NCI-H2081 (cell line): ENCODE data around the gene PODXL2.

Experiments
- DNase-seq, 2 experiments: peaks; one replicate each; lab custom pipeline; 2025; lab: John Stamatoyannopoulos, UW

Gene PODXL2

DNA sequence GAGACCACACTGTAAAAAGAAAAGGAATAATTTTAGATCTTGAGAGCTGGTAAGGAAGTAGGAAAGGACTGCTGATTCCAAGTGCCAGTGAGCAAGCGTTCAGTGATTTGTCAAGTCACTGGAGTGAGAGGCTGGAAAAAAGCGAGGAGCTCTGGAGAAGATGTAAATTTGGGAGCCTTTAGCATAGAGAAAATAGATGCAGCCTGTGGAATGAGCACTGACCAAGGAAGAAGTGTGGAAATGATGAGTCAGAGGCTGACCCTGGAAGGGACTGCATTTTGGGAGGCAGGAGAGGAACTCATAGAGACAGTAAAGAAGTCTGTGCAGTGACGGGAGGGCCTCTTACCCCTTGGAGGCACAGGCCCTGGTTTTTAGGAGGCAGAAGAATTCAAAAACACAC lies 26.7 kb downstream of the PODXL2 start:
- DNase-seq = no peak

DNA sequence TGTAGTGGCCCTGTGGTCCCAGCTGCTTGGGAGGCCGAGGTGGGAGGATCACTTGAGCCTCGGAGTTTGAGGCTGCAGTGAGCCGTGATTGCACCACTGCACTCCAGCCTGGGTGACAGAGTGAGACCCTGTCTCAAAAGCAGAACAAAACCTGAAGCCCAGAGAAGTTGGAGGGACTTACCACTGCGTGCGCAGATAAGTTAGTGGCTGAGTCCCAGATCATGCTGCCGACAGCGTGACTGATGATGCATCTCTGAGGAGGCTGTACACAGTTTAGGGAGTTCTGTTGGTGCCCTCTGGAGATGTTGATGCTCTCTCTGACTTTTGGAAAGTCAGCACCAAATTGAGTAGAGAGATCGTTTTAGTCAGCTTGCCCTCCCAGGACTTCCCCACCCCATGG lies 27.9 kb downstream of the PODXL2 start:
- no peak for DNase-seq

DNA sequence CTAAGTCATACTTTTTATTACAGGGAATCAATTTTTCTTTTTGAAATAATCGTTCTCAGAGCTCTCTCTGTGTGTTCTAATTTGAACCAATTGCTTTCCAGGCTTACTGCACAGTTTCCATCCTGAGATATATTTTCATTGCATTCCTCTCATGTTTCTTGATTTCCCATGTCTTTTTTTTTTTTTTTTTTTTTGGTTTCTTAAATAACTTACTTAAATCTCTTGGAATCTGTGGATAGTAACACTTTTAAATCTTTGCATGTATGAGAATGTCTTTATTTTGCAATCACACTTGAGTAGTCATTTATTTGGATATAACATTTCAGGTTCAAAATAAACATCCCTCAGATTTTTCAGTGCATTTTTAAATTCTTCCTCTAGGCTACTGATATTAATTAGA lies 29.2 kb downstream of the PODXL2 start:
- no peak for DNase-seq

DNA sequence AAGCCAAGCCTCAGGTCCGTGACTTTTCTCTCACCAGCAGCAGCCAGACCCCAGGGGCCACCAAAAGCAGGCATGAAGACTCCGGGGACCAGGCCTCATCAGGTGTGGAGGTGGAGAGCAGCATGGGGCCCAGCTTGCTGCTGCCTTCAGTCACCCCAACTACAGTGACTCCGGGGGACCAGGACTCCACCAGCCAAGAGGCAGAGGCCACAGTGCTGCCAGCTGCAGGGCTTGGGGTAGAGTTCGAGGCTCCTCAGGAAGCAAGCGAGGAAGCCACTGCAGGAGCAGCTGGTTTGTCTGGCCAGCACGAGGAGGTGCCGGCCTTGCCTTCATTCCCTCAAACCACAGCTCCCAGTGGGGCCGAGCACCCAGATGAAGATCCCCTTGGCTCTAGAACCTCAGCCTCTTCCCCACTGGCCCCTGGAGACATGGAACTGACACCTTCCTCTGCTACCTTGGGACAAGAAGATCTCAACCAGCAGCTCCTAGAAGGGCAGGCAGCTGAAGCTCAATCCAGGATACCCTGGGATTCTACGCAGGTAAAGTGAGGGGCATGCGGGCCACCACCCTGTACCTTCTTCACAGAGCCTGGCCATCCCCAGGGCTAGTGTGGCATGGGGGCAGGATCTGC lies 31.8 kb downstream of the PODXL2 start:
- no peak for DNase-seq

DNA sequence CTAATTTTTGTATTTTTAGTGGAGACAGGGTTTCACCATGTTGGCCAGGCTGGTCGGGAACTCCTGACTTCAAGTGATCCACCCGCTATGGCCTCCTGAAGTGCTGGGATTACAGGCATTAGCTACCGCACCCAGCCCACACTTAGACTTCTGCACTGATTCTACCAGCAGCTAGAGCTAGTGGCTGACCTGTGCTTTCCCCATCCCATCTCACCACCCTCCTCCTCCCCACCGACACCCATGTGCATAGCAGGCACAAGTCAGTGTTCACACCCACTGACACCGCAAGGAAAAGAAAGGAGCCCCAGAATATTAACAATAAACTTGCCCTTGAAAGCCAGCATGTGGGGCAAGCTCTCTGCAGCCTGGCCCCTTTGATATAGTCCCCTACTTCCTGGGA lies 32.6 kb downstream of the PODXL2 start:
- no peak for DNase-seq

DNA sequence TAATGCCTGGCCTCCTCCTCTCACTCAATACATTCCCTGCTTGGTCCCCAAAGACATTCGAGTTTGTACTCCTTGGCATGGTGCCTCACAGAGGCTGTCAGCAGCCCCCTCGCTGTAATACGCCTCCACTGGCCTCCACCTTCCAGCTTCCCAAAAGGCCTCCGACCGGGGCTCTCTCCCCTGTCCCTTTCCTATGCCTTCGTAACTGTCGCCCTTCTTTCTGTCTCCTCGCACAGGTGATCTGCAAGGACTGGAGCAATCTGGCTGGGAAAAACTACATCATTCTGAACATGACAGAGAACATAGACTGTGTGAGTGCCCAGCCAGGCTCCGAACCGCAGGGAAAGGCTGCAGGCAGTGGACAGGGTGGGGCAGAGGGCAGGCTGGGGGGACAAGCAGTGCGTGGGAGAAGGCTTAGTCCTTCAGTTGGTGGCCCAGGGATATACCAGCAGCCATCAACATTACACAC lies 33.0 kb downstream of the PODXL2 start:
- DNase-seq = no peak

DNA sequence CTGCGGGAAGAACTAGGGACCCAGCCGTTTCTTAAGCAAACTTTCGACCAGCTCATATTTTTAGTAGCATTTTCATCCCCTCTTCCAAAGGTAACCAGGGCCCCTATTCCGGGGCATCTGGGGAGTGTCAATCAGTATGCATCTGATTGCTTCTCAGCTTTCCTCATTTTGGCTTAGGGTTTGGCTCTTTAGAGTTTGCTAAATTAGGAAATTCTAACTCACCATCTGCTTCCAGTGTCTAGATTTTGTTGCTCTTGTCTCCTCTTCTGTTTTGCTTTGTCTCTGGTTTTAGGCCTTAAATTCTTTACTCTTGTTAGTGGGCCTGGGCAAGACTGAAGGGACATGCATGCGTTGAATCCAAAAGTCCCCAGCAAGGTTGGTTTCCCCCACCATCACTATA lies 34.2 kb downstream of the PODXL2 start:
- DNase-seq = no peak

DNA sequence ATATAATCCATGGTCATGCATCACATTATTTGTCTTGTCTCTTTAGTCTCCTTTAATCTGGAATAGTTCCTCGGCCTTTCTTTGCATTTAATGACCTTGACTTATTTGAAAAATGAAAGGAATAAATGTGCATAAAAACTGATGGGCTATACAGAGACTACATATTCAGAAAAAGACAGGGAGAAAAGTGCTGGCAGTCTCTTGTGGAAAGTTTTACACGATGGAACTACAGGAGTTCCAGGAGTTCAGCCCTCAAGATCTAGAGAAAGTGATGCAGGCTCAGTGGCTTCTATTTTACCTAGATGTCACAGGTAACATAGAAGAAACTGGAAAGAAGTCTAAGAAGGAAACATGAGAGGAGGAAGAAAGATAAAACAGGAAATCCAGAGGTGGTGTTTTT lies 36.2 kb downstream of the PODXL2 start:
- DNase-seq = no peak

DNA sequence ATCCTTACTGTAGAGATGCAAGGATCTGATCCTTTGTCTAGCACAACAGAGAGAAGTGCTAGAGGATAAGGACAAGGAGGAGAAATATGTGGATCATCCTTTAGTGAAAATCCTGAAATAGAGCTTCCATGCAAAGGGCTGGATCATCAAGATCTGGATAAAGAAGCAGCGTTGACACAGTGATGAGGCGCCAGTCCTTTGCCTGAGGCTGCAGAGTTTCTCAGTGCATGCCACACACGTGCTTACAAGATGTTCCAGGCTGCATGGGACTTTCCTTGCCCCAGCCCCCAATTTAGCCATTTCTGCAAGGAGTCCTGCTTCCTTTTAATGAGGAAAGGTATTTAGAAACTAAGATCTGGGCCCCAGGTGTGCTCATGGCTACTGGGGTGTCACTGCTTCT lies 36.6 kb downstream of the PODXL2 start:
- no peak for DNase-seq

DNA sequence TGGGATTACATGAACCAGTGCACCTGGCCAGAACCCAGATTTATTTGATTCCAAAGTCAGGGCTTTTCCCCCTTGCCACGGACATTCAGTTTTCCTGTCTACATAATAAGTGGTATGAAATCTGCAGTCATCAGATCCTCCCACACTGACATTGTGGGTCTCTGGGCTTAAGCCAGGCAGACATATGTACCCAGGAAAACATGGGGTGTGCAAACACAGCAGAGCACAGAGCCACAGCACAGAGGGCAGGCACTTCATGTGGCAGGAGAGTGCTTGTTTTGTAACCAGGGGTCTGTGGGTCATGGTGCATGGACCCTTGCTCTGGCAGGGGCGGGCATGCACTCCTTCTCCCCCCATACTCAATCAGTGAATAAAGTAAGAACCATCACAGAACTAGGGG lies 37.7 kb downstream of the PODXL2 start:
- DNase-seq = no peak

DNA sequence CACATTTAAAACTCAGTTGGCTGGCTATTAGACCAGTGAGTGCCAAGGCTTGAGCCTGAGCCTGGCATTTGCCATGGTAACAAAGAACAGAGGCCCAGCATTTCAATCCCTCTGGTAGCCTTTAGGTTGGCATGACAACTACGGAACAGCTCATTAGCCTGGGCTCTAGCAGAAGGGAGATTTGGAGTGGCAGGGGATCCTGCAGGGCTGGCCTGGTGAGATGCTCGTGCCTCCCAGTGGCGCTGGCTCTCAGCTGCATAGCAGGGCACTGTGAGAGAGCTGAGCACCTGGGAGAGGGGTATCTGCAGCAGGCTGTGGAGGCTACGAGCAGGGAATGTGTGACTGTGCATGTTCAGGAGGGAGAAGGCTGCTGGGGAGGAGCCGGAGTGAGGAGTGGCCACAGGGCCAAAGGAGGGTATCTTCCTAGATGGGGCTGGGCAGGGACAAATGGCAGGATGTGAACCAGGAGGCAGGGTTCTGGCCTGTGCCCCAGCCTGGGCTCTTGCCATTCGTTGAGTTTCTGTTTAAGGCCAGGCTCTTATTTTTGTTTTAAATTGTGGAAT lies 38.2 kb downstream of the PODXL2 start:
- peak in 1 of 2 experiments; percentile 57 for DNase-seq

DNA sequence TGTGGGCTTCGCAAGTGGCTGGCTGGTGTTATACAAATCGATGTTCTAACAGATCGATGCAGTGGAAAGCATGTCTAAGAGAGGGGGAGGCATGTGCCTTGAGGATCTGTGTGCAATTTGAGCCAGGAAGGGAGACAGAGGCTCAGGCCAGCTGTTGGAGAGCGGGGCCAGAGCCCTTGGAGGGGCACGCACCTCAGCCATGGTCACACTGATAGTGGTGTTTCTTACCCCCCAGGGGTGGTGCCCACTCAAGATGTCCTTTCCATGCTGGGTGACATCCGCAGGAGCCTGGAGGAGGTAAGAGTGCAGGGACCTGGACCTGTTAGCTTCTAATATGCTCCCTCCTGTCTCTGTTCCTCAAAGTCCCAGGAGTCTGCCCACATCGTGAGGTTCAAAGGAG lies 39.9 kb downstream of the PODXL2 start:
- DNase-seq = no peak

DNA sequence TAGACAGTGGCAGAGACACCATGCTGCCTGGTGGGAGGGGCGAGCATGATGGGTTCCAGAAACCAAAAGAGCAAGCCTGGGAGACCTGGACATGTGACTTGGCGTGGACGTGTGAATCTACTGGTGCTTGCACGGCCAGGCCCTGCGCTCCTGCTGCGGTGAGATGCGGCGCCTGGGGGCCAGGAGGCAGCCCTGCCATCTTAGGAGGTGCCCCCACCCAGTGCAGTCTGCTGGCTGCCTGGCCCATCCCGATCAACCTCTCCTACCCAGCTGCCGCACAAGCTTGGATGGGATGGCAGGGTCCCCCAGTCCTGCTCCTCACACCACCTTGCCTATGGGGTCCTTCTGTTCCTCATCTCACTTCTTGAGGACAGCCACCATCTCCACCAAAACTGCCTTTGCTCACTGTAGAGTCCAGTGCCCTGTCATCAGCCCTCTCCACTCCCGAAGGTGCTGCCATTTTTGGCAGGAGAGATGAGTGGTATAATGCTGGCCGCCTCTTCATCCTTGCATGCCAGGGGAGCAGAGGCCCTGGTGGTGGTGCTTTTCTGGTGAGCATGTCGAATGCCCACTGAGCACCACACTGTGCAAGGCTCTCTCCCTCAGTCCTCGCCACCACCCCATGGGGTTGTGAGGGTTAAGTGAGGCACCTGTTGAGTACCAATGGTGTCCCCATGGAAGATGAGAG lies 40.7 kb downstream of the PODXL2 start:
- no peak for DNase-seq

DNA sequence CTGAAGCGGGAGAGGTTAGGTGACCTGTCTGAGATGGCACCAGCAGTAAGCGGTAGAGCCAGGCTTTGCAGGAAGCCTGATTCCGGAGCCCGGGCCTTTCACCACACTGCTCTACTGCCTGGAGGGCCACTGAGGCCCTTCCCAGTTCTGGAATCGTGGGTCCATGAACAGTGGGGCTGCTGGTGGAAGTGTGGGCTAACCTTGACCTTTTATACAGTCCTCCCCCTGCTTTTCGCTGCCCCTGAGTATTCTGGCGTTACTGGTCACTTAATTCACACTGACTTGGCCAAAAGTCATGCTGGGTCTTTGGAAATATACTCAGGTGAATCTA lies 41.2 kb downstream of the PODXL2 start:
- DNase-seq = no peak

DNA sequence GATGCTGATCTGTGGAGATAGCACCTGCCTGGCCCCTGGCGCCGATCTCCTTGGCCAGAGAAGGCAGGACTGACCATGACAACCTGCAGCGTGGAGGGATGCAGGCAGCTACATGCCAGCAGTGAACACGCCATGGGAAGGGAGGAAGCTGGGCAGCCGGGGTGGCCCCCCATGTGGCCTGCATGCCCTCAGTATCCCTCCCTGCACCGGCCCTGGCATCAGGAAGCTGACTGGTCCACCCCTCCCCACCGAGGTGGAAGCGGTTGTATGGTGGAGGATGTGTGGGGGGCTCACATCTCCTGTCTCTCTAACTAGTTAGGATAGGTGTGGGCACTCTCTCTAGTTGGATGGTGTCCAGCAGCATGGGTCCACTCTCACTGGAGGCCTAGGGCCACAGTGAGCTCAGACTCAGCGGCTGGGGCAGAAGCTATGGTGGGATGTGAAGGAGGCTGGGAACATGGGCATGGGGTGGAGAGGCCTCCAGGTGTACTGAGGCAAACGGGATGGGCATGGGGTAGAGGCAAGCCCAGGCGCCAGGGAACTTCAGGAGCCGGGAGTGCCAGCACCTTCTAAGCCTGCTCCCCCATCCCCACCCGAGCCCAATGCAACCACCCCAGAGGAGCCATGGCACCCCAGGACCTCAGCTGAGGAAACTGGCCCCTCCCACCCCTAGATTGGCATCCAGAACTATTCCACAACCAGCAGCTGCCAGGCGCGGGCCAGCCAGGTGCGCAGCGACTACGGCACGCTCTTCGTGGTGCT lies 42.0 kb downstream of the PODXL2 start:
- no peak for DNase-seq

DNA sequence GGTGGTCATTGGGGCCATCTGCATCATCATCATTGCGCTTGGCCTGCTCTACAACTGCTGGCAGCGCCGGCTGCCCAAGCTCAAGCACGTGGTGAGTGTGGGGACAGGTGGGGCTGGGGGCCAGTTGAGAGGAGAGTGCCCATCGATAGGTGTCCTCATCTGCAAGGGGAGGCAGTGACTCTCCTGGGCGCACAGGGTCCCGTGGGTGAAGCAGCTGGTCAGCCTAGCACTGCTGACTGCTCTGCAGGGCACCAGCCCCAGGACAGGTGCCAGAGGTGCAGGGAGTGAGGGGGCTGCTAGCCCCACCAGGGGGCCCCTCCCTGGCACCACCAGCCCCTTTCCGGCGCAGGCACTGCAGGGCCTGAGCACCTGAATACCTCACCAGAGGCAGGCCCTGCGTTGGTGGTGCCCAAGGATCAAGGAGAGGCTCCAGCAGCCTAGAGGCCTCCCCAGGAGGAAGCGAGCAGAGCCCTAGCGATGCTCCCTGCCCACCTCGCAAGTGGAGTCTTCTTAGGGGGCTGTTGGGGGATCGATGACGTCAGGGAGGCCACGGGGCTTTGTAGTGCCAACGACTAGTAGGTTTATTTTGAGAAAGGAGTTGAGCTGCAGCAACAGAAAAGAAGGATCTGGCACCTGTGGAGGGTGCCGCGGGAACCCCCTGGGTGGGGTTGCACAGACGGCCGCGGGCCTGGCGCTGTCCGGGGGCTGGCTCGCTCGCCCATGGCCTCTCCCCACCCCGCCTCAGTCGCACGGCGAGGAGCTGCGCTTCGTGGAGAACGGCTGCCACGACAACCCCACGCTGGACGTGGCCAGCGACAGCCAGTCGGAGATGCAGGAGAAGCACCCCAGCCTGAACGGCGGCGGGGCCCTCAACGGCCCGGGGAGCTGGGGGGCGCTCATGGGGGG lies 42.8 kb downstream of the PODXL2 start:
- no peak for DNase-seq

DNA sequence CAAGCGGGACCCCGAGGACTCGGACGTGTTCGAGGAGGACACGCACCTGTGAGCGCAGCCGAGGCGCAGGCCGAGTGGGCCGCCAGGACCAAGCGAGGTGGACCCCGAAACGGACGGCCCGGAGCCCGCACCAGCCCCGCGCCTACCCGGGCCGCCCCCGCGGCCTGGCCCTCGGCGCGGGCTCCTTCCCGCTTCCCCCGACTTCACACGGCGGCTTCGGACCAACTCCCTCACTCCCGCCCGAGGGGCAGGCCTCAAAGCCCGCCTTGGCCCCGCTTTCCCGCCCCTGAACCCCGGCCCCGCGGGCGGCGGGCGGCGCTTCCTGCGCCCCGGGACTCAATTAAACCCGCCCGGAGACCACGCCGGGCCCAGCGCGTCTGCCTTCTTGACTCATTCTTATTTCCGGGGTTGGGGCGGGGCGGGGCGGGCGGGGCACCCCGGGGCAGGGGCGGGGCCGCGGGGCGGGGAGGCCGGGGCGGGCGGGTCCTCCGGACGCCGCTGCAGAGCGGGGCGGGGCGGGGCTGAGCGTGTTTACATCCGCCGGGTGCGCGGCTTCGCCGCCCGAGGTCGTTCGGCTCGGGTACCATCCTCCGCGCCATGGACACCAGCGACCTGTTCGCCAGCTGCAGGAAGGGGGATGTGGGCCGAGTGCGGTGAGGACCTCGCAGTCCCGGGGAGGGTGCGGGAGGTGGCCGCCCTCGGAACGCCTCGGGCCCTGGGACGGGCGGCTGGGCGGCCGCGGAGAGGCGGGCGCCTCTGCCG lies 43.6 kb downstream of the PODXL2 start, which contains the start of gene ABTB1:
Gene ABTB1 (plus strand): TSS at position 524 of the 762 bp plus-strand sequence. CDS start 74 bp downstream, at position 598.
- DNase-seq = peak; percentile 87 to 88

DNA sequence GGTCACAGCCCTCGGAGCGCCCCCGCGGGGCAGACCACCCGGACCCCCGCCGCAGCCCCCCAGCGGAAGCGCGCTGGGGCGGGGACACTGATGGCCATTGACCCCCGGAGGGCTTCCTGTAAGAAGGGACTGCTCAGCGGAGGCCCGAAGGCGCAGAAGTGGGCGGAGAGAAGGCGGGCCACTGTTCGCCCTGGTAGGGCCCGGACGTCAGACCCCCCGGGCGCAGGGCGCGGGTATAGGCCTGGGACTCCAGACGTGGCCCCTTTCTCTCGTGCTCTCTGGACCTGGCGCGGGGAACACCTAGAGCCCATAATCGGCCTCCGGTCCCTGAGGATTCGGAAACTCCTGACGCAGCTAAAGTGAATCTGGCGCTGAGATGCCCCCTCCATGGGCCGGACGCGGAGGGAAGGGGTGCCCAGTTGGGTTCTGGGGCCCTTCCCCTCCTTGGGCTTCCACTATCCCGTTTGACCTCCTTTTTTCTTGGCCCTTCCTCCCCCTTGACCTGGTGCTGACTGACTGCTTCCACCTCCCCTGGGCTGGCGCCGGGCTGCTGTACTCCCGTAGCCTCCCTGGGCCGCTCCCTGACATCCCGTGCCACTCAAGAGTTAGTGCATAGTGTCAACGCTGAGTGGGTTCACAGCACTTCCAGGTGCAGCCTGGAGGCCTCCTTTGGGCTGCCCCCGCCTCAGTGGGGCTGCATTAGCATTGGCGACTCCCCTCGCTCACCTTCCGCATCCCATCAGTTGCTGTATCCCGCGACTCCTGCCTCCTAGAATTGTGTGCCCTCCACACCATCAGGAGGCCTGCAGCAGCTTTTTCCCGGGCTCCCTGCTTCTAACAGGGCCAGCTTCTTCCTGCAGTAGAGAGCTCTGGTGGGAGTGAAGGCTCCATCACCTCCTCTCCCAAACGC lies 44.5 kb downstream of the PODXL2 start:
- DNase-seq = peak; percentile 58 to 78

DNA sequence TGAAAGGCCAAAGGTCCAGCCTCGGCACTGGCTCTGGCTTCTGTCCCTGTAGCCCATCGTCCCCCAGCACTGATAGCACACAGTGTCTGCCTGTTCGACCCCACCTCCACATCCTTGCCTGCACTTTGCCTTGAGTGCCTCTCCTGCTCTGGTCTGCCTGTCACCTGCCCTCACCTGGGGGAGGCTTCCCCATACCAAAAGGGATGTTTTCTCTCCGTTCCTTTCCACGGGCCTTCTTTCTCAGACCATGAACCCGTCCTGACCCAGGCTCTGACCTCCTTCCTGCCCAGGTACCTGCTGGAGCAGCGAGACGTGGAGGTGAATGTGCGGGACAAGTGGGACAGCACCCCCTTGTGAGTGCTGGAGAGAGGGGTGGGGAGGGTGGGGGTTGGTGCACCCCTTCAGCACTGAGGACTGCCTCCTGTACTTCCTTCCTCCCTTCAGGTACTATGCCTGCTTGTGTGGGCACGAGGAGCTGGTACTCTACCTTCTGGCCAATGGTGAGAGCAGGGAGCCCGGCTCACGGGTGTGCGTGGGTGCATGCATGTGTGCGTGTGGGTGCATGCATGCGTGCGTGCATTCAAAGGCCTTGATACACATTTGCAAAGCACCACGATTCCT lies 45.2 kb downstream of the PODXL2 start:
- no peak for DNase-seq
